HG02973 (cell line): ENCODE results near the gene BCKDHA.
"Not testable (repeated sequence)": the region's sequence is repeated elsewhere in the genome, so short reads cannot be mapped to it uniquely, and the experiment has no call there.

Experiments used
- ATAC-seq: cut with Tn5 transposase; IDR thresholded peaks from one replicate; pipeline ENCODE4 v1.9.1; 2021; ENCODE audit warnings: moderate library complexity; ENCODE audit not compliant: unreplicated experiment

Gene BCKDHA

GRCh38 chr19:41424335-41425173 lies 26.9 kb downstream of the BCKDHA start:
- no peak for ATAC-seq

DNA sequence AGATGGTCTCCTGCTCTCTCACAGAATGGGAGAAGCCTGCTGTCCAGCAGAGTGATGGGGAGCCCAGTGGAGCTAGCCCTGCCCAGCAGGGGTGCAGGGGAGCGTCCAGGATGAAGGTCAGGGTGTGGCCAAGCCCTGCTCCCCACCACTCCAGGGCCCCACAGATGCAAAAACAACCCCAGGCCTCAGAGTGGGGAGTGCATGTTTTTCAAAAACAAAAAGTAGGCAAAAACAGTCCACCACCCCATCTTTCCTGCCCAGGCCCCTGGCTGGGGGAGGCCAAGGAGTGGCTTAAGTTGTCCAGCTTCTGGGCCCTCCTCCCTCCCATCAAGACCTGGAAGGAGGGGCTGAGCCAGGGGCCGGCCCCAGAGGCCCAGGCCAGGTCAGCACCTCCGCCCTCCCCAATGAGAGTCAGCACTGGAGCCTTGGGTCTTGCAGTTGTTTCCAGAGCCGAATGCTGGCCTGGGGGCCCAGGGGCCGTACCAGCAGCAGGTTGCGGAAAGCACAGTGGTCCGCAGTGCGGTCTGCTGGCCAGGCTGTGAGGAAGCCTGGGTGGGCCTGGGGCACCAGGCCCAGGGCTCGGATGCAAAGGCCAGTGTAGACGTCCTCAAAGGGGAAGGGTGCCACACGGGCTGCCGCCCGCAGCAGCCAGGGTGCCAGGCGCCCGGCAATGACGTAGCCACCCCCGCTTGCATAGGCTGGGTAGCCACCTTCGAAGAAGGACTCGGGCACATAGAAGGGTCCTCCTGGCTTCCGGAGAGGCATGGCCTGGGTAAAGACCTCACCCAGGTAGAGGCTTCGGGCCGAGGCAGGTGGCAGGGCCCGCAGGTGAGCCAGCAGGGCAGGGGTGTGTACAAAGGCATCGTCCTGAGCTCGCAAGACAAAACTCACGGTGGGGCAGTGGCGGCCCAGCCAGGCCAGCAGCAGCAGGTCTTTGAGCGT lies 27.8 kb downstream of the BCKDHA start:
- ATAC-seq = no peak

GRCh38 chr19:41426116-41426841 lies 28.7 kb downstream of the BCKDHA start:
- no peak for ATAC-seq

DNA sequence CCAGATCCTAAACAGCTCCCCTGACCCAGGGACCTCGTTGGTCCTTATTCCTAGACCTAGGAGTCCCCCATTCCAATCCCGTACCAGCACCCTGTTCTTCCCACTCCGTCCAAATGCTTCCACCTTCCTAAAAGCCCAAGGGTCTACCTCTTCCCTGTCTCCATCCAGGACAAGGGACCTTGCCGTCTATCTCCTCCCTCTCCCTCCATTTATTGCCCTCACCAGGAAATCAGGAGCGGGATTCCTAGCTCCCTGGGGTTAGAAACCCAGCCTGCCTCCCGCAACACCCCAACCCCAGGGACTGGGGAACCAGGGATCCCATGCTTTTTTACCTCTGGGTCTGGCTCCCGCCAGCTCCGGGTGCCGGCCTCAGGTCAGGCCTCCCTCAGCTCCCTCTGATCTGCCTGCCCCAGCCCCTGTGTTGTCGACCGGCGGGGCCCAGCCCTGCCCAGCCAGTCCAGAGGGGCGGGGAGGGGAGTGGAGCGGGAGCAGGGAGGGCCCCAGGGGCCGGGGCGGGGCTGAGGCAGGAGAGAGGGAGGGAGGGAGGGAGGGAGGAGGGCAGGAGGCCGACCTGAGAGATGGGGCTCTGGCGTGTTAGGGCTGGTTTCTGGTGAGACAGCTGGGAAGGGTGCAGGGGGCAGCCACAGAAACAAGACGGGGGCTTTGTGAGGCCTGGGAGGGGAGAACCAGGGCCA lies 29.5 kb downstream of the BCKDHA start, which contains the start of gene B3GNT8:
Gene B3GNT8, minus strand, starts transcription at position 423 of the 695 bp plus-strand sequence. CDS start 596 bp downstream, outside the sequence.
- no peak for ATAC-seq

GRCh38 chr19:41427647-41428480 lies 30.2 kb downstream of the BCKDHA start:
- no peak for ATAC-seq

DNA sequence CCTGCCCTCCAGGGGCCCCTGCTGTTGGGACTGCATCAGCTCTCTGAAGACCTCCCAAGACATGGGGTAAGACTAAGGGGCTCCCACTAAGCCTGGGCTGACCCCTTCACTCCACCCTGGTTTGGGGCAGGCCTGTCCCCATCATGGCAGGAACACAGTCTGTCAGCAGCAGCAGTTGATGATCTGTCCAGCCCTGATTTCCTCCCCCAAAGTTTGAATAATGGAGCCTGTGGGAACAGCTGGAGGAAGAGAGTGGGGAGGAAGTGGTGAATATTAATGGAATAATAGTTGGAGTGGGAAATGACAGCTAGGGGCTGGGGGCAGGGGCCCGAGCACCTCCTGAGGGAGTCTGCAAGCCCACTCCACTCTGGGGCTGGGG lies 30.9 kb downstream of the BCKDHA start:
- ATAC-seq = no peak

DNA sequence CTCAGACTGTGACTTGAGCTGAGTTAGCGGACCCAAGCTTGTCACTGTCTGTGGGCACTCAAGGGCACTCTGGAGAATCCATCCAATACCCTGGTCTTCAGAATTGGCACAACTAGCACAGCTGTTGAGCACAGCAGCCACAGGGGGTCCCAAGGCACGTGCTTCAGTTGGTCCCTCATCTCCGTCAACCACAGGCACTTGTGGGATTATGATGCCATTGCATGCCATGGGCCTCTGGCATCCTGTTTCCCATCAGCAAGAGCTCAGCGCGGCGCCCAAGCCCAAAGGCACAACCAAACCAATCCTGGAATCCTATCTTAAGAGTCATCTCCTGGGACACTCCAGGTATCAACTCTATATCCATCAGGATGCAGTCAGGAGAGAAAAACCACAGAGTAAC lies 33.3 kb downstream of the BCKDHA start:
- no peak for ATAC-seq

DNA sequence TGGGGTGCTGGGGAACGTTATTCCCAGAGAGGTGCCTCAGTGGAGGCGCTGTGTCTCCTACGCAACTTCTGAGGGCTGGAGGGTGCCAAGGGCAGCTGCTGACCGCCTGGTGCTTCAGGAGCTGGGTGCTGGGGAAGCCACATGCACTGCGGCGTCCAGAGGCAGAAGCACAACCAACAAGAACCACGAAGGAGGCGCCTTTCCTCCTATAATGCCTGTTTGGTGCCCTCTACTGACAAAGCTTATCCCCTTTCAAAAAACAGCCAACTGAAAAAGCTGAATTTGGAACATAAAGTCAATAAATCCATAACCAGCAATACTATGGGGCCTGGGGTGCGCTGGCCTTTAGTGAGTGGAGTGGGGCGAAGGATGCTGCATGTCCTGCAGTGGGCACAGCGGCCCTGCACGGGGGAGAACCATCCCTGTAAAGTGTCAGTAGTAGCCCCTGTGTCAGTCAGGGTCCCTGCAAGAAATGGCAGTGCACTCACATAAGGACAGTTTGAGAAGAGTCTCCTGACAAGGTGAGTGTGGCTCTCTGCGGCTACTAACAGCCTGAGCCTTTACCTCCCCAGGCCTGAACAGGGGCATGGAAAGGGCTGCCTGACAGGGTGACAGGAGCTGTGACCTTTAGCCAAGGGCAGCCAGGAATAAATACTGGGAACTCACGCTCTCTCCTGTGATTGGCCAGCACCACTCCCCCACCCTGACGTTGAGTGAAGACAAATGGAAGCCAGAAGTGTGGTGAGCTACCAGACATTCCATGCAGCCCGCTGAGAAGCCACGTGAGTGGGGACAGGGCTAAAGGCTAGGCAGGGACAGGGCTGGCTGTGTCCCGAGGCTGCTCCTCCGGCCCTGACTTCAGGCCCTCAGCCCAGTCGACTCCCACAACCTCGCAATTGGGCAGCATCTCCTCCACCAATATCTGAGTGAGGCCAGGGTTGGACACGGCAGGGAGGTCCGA lies 34.1 kb downstream of the BCKDHA start:
- ATAC-seq = no peak

GRCh38 chr19:41433171-41433570 lies 35.6 kb downstream of the BCKDHA start:
- no peak for ATAC-seq

GRCh38 chr19:41434450-41434849 lies 36.8 kb downstream of the BCKDHA start:
- no peak for ATAC-seq

GRCh38 chr19:41435376-41435775 lies 37.8 kb downstream of the BCKDHA start:
- not testable (repeated sequence) for ATAC-seq

DNA sequence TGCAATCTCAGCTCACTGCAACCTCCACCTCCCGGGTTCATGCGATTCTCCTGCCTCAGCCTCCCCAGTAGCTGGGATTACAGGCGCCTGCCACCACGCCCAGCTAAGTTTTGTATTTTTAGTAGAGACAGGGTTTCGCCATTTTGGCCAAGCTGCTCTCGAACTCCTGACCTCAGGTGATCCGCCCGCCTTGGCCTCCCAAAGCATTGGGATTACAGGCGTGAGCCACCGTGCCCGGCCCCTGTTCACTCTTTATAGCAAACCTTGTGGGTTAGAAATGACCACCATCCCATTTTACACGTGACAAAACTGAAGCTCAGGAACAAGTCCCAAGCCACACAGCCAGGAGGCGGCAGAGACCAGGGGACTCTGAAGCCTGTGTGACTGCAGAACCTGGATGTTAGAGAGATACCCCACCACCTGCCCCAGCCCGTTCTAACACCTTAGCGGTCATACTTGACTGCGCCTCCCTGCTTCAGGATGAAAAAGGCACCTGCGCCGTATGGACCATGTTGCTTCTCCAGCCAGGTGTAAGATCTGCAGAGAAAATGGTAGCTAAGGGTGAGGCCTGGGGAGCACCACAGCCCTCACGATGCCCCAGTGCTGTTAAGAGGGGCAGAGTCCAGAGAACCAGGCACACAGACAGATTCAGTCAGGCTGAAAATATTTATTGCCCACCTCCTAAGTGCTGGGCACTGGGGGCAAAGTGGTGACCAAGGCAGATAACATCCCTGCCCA lies 38.5 kb downstream of the BCKDHA start:
- ATAC-seq = no peak

GRCh38 chr19:41436674-41436951 lies 39.0 kb downstream of the BCKDHA start:
- ATAC-seq = no peak

- no peak for ATAC-seq
Measured at GRCh38 chr19:41437944-41438574, 40.4 kb downstream of the BCKDHA start.

GRCh38 chr19:41439441-41440222 lies 42.0 kb downstream of the BCKDHA start, which contains the start of gene DMAC2:
Gene DMAC2 (minus strand): TSS chr19:41439912. CDS start chr19:41439899, 13 bp downstream.
- ATAC-seq = peak; percentile 79

DNA sequence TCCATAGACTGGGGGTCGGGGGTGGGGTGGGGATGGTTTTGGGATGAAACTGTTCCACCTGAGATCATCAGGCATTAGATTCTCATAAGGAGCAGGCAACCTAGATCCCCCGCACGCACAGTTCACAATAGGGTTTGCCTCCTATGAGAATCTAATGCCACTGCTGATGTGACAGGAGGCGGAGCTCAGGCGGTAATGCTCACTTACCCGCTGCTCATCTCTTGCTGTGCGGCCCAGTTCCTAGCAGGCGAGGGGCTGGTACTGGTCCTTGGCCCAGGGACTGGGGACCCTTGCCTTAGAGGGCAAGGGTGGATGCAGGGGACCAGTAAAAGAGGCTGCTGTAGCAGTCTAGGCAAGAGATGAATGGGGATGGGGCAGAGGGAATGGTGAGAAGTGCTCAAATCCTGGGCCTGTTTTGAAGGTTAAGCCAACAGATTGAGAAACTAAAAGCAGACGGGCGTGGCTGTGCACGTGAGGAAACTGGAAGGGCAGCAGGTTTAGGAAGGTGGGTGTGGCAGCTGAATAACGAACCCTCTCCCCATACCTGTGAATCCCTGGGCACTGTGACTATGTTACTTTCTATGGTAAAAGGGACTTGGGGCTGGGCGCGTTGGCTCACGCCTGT lies 43.8 kb downstream of the BCKDHA start:
- ATAC-seq = no peak
